ENCODE measurements around the gene TMEFF2. TPM values are rescaled to one million over a fixed set of nuclear protein-coding genes. Genes with fewer than 3 reads are reported as not detected.

Gene TMEFF2
- polyA plus RNA-seq (2012; ENCODE audit: missing spikeins), result not detected

GRCh38 chr2:192194866-192195547 lies at the start of gene TMEFF2:
TMEFF2 (minus strand) TSS chr2:192194933; CDS start chr2:192194524, 409 bp downstream.
- DNase-seq (ENCODE audit: insufficient read length) (peak; percentile 33), FAIRE-seq (no peak)
- TF ChIP-seq POLR2A (IDR thresholded peaks at IDR 0.05; ENCODE audit: low read depth, low read length), result no peak
- TF ChIP-seq TAF1 (IDR thresholded peaks at IDR 0.05; ENCODE audit: borderline replicate concordance, low read depth, low read length), result no peak
- TF ChIP-seq POLR2AphosphoS5 (IDR thresholded peaks at IDR 0.05; ENCODE audit: low read depth, low read length), result no peak

GRCh38 chr2:192243488-192243887 lies 48.8 kb upstream of the TMEFF2 start:
- no peak for DNase-seq (ENCODE audit: insufficient read length)
- TF ChIP-seq POLR2AphosphoS5 (IDR thresholded peaks at IDR 0.05; ENCODE audit: low read depth, low read length) (no peak), TAF1 (IDR thresholded peaks at IDR 0.05; ENCODE audit: borderline replicate concordance, low read depth, low read length) (no peak), POLR2A (IDR thresholded peaks at IDR 0.05; ENCODE audit: low read depth, low read length) (no peak)
- no peak for FAIRE-seq

- TF ChIP-seq POLR2A (IDR thresholded peaks at IDR 0.05; ENCODE audit: low read depth, low read length), result no peak
- no peak for FAIRE-seq
- DNase-seq (ENCODE audit: insufficient read length), result no peak
Observed at GRCh38 chr2:192236136-192236535, 41.4 kb upstream of the TMEFF2 start.

- DNase-seq (ENCODE audit: insufficient read length) (no peak), FAIRE-seq (no peak)
- no peak for TF ChIP-seq POLR2A (IDR thresholded peaks at IDR 0.05; ENCODE audit: low read depth, low read length)
- no peak for TF ChIP-seq POLR2AphosphoS5 (IDR thresholded peaks at IDR 0.05; ENCODE audit: low read depth, low read length)
- no peak for TF ChIP-seq TAF1 (IDR thresholded peaks at IDR 0.05; ENCODE audit: borderline replicate concordance, low read depth, low read length)
Observed at GRCh38 chr2:192230889-192231453, 36.2 kb upstream of the TMEFF2 start.

GRCh38 chr2:192228685-192229084 lies 34.0 kb upstream of the TMEFF2 start:
- FAIRE-seq, result no peak
- no peak for TF ChIP-seq TAF1 (IDR thresholded peaks at IDR 0.05; ENCODE audit: borderline replicate concordance, low read depth, low read length)
- TF ChIP-seq POLR2AphosphoS5 (IDR thresholded peaks at IDR 0.05; ENCODE audit: low read depth, low read length), result no peak
- TF ChIP-seq POLR2A (IDR thresholded peaks at IDR 0.05; ENCODE audit: low read depth, low read length), result no peak
- no peak for DNase-seq (ENCODE audit: insufficient read length)

GRCh38 chr2:192218970-192219369 lies 24.2 kb upstream of the TMEFF2 start:
- FAIRE-seq, result no peak
- TF ChIP-seq TAF1 (IDR thresholded peaks at IDR 0.05; ENCODE audit: borderline replicate concordance, low read depth, low read length) (no peak), POLR2A (IDR thresholded peaks at IDR 0.05; ENCODE audit: low read depth, low read length) (no peak), POLR2AphosphoS5 (IDR thresholded peaks at IDR 0.05; ENCODE audit: low read depth, low read length) (no peak)
- no peak for DNase-seq (ENCODE audit: insufficient read length)

- TF ChIP-seq POLR2A (IDR thresholded peaks at IDR 0.05; ENCODE audit: low read depth, low read length) (no peak), POLR2AphosphoS5 (IDR thresholded peaks at IDR 0.05; ENCODE audit: low read depth, low read length) (no peak), TAF1 (IDR thresholded peaks at IDR 0.05; ENCODE audit: borderline replicate concordance, low read depth, low read length) (no peak)
- FAIRE-seq (no peak), DNase-seq (ENCODE audit: insufficient read length) (no peak)
Observed at GRCh38 chr2:192218377-192218776, 23.6 kb upstream of the TMEFF2 start.

- TF ChIP-seq POLR2A (IDR thresholded peaks at IDR 0.05; ENCODE audit: low read depth, low read length) (no peak), TAF1 (IDR thresholded peaks at IDR 0.05; ENCODE audit: borderline replicate concordance, low read depth, low read length) (no peak), POLR2AphosphoS5 (IDR thresholded peaks at IDR 0.05; ENCODE audit: low read depth, low read length) (no peak)
- FAIRE-seq (no peak), DNase-seq (ENCODE audit: insufficient read length) (no peak)
Observed at GRCh38 chr2:192216336-192216735, 21.6 kb upstream of the TMEFF2 start.

GRCh38 chr2:192215096-192215877 lies 20.6 kb upstream of the TMEFF2 start:
- FAIRE-seq (no peak), DNase-seq (ENCODE audit: insufficient read length) (no peak)
- no peak for TF ChIP-seq TAF1 (IDR thresholded peaks at IDR 0.05; ENCODE audit: borderline replicate concordance, low read depth, low read length)
- no peak for TF ChIP-seq POLR2A (IDR thresholded peaks at IDR 0.05; ENCODE audit: low read depth, low read length)
- TF ChIP-seq POLR2AphosphoS5 (IDR thresholded peaks at IDR 0.05; ENCODE audit: low read depth, low read length), result no peak

- FAIRE-seq, result no peak
Observed at GRCh38 chr2:192208848-192209247, 14.1 kb upstream of the TMEFF2 start.

GRCh38 chr2:192206399-192206798 lies 11.7 kb upstream of the TMEFF2 start:
- FAIRE-seq, result no peak
- no peak for DNase-seq (ENCODE audit: insufficient read length)
- TF ChIP-seq POLR2A (IDR thresholded peaks at IDR 0.05; ENCODE audit: low read depth, low read length), result no peak
- TF ChIP-seq POLR2AphosphoS5 (IDR thresholded peaks at IDR 0.05; ENCODE audit: low read depth, low read length), result no peak
- no peak for TF ChIP-seq TAF1 (IDR thresholded peaks at IDR 0.05; ENCODE audit: borderline replicate concordance, low read depth, low read length)

More at GRCh38 chr2:192208848-192209247, 14.1 kb upstream of the TMEFF2 start:
- no peak for DNase-seq (ENCODE audit: insufficient read length)
- TF ChIP-seq POLR2AphosphoS5 (IDR thresholded peaks at IDR 0.05; ENCODE audit: low read depth, low read length) (no peak), POLR2A (IDR thresholded peaks at IDR 0.05; ENCODE audit: low read depth, low read length) (no peak), TAF1 (IDR thresholded peaks at IDR 0.05; ENCODE audit: borderline replicate concordance, low read depth, low read length) (no peak)
